IPS-20b (cell line): ENCODE data around the gene TNS1.

ENCODE experiments used
- H3K27ac ChIP-seq: one replicate; pipeline ENCODE4 v1.5.1; 2013; ENCODE audit warnings: low read length
- H3K27me3 ChIP-seq: 2 replicates; pipeline ENCODE4 v1.6.1; 2013; ENCODE audit warnings: mild to moderate bottlenecking, low read length, inconsistent platforms; ENCODE audit not compliant: insufficient read depth
- H3K36me3 ChIP-seq: 2 replicates; pipeline ENCODE4 v1.6.1; 2013; ENCODE audit warnings: low read depth, mild to moderate bottlenecking, inconsistent platforms, low read length, moderate library complexity; ENCODE audit not compliant: insufficient read depth
- H3K4me1 ChIP-seq: 2 replicates; pipeline ENCODE4 v1.6.1; 2013; ENCODE audit warnings: mild to moderate bottlenecking, control low read depth, inconsistent platforms, low read length, moderate library complexity; ENCODE audit not compliant: insufficient read depth
- H3K4me3 ChIP-seq: 2 replicates; pipeline ENCODE4 v1.5.1; 2013; ENCODE audit warnings: mild to moderate bottlenecking, low read length, inconsistent platforms
- H3K9ac ChIP-seq: 2 replicates; pipeline ENCODE4 v1.6.1; 2013; ENCODE audit warnings: low read depth, mild to moderate bottlenecking, inconsistent platforms, low read length, moderate library complexity
- H3K9me3 ChIP-seq: 2 replicates; pipeline ENCODE4 v1.6.1; 2013; ENCODE audit warnings: mild to moderate bottlenecking, low read depth, low read length, inconsistent platforms; ENCODE audit not compliant: insufficient read depth

Gene TNS1

DNA sequence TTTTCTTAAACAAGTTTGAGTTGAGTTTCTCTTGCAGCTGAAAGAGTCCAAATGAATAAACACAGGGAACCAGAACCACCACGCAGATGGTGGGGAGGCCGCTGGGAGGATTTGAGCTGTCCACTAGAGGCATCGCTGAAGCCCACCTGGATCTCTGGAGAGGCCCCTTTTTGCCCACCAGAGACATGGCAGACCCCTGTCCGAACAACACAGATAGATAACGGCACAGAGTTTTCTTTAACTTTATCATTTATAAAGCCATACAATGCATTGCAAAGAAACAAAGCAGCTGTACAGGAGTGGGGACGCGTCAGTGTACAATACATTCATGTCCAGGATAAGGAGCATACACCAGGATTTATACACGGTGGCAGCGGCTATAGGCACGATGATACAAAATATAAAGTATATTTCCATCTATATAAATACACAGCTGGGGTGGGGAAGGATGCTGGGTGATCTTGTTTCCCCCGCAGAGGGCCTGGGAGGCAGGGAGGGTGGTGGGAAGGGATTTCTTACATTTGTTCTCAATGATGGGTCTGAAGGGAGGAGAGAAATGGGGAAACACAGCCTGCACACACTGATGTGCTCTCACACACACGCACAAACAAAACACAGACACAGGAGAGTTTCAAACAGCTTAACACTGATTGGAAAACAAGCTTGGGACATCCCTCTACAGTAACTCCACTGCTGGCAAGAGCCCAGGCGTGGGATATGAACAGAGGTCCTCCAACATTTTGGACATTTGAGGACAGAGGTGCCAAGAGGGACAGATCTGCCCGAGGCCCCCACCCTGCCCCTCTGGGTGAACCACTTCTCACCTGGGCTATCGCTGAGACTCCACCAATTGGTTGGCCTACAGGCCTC is 203.0 kb downstream of the TNS1 start:
- H3K4me1 ChIP-seq: no peaks in the 10 kb centered on the region
- no peak overlapping the region for H3K27ac ChIP-seq
- no peak overlapping the region for H3K4me3 ChIP-seq
- no peak overlapping the region for H3K9ac ChIP-seq
- no peaks in the 10 kb centered on the region for H3K36me3 ChIP-seq
- H3K27me3 ChIP-seq: no peaks in the 10 kb centered on the region
- H3K9me3 ChIP-seq: no peaks in the 10 kb centered on the region

DNA sequence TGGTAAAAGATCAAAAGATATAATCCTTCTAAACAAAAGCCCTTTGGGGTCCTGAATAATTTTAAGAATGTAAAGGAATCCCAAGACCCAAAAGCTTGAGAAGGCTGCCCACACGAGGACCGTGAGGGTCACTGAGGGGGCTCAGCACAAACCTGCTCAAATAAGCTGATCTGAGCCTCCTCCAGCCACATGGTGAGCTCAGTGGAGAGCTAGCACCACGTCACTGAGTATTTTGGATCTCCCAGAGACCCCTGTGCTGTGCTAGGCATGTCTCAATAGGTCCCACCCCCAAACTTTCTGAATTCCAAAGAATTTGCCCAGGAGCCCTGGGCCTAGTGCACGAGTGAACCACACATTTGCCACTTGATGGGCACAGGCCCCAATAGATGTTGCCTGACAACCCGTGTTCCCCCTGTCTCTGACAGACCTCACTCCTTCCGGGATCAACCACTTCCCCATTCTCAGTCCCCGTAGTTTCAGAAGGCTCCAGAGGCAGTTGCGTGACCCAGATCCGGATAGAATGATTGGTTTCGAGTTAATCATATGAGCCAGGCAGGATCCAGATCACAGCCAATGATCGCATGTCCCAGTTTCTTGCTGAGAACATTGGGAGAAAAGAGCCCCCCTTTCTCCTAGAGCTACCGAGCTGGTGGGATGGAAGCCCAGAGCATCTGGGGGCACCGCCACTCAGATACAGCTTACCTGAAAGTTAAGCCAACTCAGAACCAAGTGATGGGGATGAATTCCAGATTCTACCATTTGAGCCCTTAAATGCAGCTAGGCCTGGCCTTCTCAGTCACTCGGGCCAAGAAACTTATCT is 203.8 kb downstream of the TNS1 start:
- Histone ChIP-seq H3K9me3 (no peaks in the 10 kb centered on the region), H3K36me3 (no peaks in the 10 kb centered on the region), H3K27me3 (no peaks in the 10 kb centered on the region), H3K27ac (no peak overlapping the region), H3K4me1 (no peaks in the 10 kb centered on the region), H3K9ac (no peak overlapping the region), H3K4me3 (no peak overlapping the region)

DNA sequence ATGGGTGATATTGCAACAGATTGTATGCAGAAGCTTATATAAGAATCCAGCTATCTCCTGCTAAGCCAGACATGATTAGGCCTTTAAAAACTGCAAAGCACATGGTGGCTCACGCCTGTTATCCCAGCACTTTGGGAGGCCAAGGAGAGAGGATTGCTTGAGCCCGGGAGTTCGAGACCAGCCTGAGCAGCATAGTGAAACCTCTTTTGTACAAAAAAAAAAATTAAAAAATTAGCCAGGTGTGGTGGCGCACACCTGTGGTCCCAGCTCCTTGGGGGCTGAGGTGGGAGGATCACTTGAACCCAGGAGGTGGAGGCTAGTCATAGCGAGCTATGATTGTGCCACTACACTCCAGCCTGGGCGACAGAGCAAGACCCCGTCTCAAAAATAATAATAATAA is 204.6 kb downstream of the TNS1 start:
- H3K36me3 ChIP-seq: no peaks in the 10 kb centered on the region
- H3K9ac ChIP-seq: no peak overlapping the region
- no peak overlapping the region for H3K4me3 ChIP-seq
- H3K9me3 ChIP-seq: no peaks in the 10 kb centered on the region
- H3K27me3 ChIP-seq: no peaks in the 10 kb centered on the region
- no peaks in the 10 kb centered on the region for H3K4me1 ChIP-seq
- H3K27ac ChIP-seq: no peak overlapping the region

DNA sequence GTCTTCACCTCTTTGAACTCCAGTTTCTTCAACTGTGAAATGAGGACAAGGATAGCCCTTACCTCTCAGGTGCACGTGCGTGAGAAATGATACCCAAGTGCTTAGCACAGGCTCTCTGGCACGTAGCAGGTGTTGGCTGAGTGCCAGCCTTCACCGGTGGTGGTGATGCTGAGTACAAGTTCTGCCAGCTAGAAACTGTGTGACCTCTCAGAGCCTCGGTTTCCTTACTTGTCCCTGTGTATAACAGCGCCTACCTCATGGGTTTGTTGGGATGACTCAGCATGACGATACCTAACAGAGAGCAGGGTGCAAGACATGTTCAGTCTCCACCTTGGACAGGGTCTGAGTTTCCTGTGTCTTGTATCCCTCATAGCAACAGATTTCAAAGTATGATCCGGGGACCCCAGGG is 205.1 kb downstream of the TNS1 start:
- no peaks in the 10 kb centered on the region for H3K9me3 ChIP-seq
- no peak overlapping the region for H3K27ac ChIP-seq
- no peaks in the 10 kb centered on the region for H3K27me3 ChIP-seq
- H3K4me3 ChIP-seq: no peak overlapping the region
- no peaks in the 10 kb centered on the region for H3K36me3 ChIP-seq
- no peak overlapping the region for H3K9ac ChIP-seq
- H3K4me1 ChIP-seq: no peaks in the 10 kb centered on the region

DNA sequence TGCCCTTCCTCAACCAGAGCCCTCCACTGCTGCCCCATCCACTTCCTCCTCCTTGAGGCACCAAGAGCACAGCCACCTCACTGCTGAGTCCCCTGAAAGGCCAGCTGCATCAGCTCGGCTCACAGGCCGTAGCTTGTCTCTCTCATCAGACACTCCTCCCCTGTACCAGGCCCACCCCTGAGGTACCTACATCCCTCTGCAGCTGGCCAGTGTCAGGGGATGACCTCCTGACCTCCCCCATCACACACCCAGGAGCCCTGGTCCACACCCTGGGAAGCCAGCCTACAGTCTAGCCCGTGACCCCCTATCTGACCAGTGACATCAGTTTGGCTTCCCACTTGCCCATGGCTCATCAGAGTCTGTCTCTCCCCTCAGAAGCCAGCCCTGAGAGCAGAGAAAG is 205.6 kb downstream of the TNS1 start:
- Histone ChIP-seq H3K9me3 (no peaks in the 10 kb centered on the region), H3K27ac (no peak overlapping the region), H3K4me3 (no peak overlapping the region), H3K27me3 (no peaks in the 10 kb centered on the region), H3K4me1 (no peaks in the 10 kb centered on the region), H3K9ac (no peak overlapping the region), H3K36me3 (no peaks in the 10 kb centered on the region)

DNA sequence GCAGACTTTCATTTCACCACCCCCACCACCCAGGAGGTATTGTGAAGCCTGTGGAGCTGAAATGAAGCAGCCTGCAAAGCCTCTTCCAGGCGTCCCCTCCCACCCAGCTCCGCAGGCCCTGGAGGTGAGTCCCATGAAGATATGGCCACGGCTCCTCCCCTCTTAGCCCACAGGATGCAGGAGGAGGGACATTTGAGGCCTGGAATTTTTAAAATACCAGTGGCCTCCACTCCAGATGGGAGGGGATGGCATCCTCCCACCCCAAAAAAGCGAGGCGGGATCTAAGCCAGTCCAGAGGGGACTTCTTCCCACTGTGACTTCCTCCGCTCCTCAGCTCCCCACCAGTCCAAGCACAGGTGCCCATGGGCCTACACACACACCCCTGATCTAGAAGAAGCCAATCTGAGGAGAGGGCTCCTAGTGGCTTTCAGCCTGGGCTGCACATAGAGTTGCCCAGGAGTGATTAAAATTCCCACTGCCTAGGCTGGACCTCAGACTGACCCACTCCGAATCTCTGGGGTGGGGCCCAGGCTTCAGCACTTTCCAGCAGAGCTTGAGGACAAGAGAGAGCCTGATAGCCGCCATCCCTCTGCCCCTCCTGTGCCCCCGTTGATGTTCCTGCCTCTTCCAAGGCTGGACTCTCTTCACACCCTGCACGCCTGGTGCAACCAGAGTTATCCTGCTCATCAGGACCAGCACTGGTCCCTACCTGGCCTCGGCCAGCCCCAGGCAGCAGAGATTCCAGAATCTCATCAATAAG is 206.9 kb downstream of the TNS1 start:
- no peak overlapping the region for H3K9ac ChIP-seq
- no peaks in the 10 kb centered on the region for H3K9me3 ChIP-seq
- no peaks in the 10 kb centered on the region for H3K27me3 ChIP-seq
- no peaks in the 10 kb centered on the region for H3K36me3 ChIP-seq
- no peak overlapping the region for H3K27ac ChIP-seq
- no peaks in the 10 kb centered on the region for H3K4me1 ChIP-seq
- H3K4me3 ChIP-seq: no peak overlapping the region

DNA sequence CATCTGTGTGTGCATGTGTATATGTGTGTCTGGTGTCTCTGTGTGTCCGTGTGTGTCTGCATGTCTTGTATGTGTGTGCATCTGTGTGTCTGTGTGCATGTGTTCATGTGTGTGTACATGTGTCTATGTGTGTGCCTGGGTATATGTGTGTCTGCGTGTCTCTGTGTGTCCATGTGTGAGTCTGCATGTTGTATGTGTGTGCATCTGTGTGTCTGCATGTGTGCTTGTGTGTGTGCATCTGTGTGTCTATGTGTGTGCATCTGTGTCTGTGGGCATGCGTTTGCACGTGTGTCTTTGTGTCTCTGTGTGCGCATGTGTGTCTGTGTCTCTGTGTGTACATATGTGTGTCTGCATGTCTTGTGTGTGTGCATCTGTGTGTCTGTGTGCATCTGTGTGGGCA is 207.7 kb downstream of the TNS1 start:
- no peak overlapping the region for H3K4me3 ChIP-seq
- no peaks in the 10 kb centered on the region for H3K4me1 ChIP-seq
- no peaks in the 10 kb centered on the region for H3K27me3 ChIP-seq
- no peak overlapping the region for H3K27ac ChIP-seq
- H3K36me3 ChIP-seq: no peaks in the 10 kb centered on the region
- H3K9ac ChIP-seq: no peak overlapping the region
- H3K9me3 ChIP-seq: no peaks in the 10 kb centered on the region

DNA sequence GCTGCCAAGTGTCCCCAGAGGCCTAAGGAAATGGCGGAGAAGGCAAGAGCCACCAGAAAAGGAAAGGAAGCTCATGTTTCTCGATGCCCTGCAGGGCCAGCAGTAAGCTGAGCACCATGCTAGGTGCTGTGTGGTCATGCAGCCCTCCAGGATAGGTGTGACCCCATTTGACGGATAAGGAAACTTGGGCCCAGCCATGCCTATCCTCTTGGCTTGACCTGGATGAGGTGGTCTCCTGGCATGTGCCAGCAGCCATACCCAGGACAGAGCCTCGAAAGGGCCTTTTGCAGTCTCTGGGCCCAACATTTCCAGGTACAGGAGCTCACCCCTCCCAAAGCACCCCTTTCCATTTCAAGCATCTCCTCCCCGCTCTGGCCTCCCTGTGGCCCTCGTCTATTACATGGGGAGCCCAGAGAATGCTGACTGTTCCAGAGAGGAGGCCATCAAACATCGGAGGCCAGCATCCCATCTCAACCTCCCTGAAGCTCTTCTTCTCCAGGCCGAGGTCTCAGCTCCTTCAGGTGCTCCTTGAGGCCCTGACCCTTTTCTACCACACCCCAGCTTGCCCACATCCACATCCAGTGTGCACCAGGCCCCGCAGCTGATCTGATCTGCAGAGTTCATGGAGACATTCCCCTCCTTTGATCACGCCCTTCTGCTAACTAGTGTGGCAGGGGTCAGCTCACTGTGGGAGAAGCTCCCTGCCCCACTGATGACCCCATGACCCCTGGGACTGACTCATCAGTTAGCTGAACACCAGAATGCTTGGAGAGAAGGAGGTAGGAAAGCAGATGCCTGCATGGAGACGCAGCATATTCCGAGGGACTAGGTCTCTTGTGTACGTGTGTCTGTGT is 208.4 kb downstream of the TNS1 start:
- H3K36me3 ChIP-seq: no peaks in the 10 kb centered on the region
- no peak overlapping the region for H3K9ac ChIP-seq
- H3K4me3 ChIP-seq: no peak overlapping the region; the same call in 1 of the 2 replicates
- no peaks in the 10 kb centered on the region for H3K27me3 ChIP-seq
- no peak overlapping the region for H3K27ac ChIP-seq
- no peaks in the 10 kb centered on the region for H3K4me1 ChIP-seq
- no peaks in the 10 kb centered on the region for H3K9me3 ChIP-seq

DNA sequence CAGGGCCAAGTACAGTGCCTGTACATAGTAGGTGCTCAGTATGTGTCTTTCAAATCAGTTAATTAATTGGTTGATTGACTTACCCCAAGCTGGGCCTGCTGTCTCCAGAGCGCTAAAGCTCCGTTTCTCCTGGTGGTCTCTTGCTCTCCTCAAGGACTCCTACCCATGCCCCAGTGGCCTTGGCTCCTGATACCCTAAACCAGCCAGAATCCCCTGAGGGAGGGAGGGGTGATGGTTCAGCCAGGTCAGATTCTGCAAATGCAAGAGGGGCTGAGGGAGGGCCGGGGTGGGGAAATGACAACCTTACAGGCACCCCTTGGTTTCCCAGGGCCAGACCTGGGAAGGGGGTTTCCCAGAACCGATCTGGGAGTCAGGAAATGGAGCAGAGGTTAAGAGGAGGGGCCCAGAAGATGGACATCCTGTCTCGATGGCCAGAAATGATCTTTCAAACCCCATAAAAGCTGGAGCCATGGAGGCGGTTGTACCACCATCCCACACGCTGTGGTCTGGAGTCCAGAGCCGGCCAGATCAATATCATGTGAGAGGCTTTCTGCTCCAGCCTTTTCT is 209.1 kb downstream of the TNS1 start:
- Histone ChIP-seq H3K27ac (no peak overlapping the region), H3K4me1 (no peaks in the 10 kb centered on the region), H3K9me3 (no peaks in the 10 kb centered on the region), H3K9ac (no peak overlapping the region), H3K27me3 (no peaks in the 10 kb centered on the region), H3K36me3 (no peaks in the 10 kb centered on the region), H3K4me3 (no peak overlapping the region)

DNA sequence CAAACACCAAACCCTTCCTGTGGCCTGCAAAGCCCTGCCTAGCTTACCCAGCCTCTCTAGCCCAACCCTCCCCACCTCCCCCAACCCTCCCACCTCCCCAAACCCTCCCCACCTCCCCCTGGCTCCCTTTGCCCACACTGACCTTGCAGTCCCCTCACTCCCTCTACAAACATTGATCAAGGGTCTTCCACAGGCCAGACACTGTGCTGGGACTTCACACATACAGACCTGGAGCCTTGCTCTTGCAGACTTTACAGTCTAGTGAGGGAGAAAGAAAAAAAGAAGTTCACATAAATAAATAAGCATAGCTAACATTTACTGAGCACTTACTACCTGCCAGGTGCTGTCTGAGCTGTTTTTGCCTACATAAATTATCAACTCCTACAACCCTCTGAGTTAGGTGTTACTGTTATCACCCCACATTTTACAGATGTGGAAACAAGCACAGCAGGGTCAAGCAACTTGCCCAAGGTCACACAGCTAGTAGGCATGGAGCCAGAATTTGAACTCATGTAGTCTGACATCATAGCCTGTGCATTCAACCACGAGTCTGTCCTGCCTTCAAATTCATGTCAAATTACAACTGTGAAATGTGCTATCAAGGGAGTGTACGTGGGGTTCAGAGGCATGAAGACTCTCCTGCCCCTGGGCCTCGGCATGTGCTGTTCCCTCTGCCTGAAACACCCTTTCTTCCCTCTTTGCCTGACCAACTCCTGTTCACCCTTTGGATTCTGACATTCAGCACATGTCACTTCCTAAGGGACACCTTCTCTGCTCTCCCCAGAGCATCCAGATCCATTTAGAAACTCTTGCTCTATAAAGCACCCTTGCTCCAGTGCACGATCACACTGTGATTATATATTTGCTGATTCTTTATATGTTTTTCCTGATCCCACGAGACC is 209.9 kb downstream of the TNS1 start:
- no peak overlapping the region for H3K27ac ChIP-seq
- no peaks in the 10 kb centered on the region for H3K9me3 ChIP-seq
- no peaks in the 10 kb centered on the region for H3K36me3 ChIP-seq
- H3K4me1 ChIP-seq: no peaks in the 10 kb centered on the region
- no peak overlapping the region for H3K4me3 ChIP-seq
- H3K9ac ChIP-seq: no peak overlapping the region
- H3K27me3 ChIP-seq: no peaks in the 10 kb centered on the region
